Adipose tissue (tissue), 3 donors: ENCODE measurements around the gene BCL2. TPM values are rescaled to one million over a fixed set of nuclear protein-coding genes. Genes with fewer than 3 reads are reported as not detected.

Experiments
- H3K27ac ChIP-seq: one replicate; pipeline ENCODE4 v1.5.1; 2013; ENCODE audit warnings: low read depth, low read length
- WGBS, 3 donors: extraction: QIAGEN DNeasy Blood & Tissue Kit; methylation state at CpG; one replicate each; pipeline ENCODE4 v1.1.7; 2013; 5-methylcytosine and 5-hydroxymethylcytosine counted together
- polyA plus RNA-seq, 3 donors: library from polyadenylated mRNA; stranded (reverse); fragments of 200-250 nt; gene quantifications; one replicate each; pipeline ENCODE4 v1.2.3, GENCODE V29; 2013
- donor health status: healthy with polysubstance abuse.
- donor health status: Bipolar disorder and iron deficiency.
- donor health status: healthy.

Gene BCL2
- polyA plus RNA-seq, 3 donors = 1.2 to 16.2 (median 10.1) TPM

- no peak overlapping the region for H3K27ac ChIP-seq
- 63 to 72% (median 70%) methylated on average over 16 of the region's 16 CpGs for WGBS, 3 donors
Measured at GRCh38 chr18:63297687-63298399, 21.7 kb downstream of the BCL2 start.

GRCh38 chr18:63293935-63294334 lies 25.6 kb downstream of the BCL2 start:
- H3K27ac ChIP-seq = no peak overlapping the region
- 79 to 87% (median 84%) methylated on average over 4 of the region's 4 CpGs for WGBS, 3 donors

- H3K27ac ChIP-seq = no peak overlapping the region
- 44 to 63% (median 57%) methylated on average over 11 of the region's 11 CpGs for WGBS, 3 donors
Measured at GRCh38 chr18:63292831-63293683, 26.5 kb downstream of the BCL2 start.

- 86 to 91% (median 88%) methylated on average over 5 of the region's 5 CpGs for WGBS, 3 donors
- no peak overlapping the region for H3K27ac ChIP-seq
Measured at GRCh38 chr18:63291278-63291677, 28.3 kb downstream of the BCL2 start.

- 75 to 83% (median 77%) methylated on average over 7 of the region's 7 CpGs for WGBS, 3 donors
- H3K27ac ChIP-seq = no peak overlapping the region
Measured at GRCh38 chr18:63290821-63291200, 28.8 kb downstream of the BCL2 start.

- 76 to 82% (median 80%) methylated on average over 6 of the region's 6 CpGs for WGBS, 3 donors
Measured at GRCh38 chr18:63290166-63290820, 29.3 kb downstream of the BCL2 start.

GRCh38 chr18:63288311-63288710 lies 31.3 kb downstream of the BCL2 start:
- WGBS, 3 donors = 63 to 74% (median 69%) methylated on average over 2 of the region's 2 CpGs
- no peak overlapping the region for H3K27ac ChIP-seq

More at GRCh38 chr18:63290166-63290820, 29.3 kb downstream of the BCL2 start:
- no peak overlapping the region for H3K27ac ChIP-seq

GRCh38 chr18:63287691-63288220 lies 31.8 kb downstream of the BCL2 start:
- no peak overlapping the region for H3K27ac ChIP-seq
- 50 to 79% (median 50%) methylated on average over 1 of the region's 1 CpG for WGBS, 3 donors

- no peak overlapping the region for H3K27ac ChIP-seq
- WGBS, 3 donors = 72 to 77% (median 76%) methylated on average over 4 of the region's 4 CpGs
Measured at GRCh38 chr18:63286926-63287325, 32.6 kb downstream of the BCL2 start.

GRCh38 chr18:63284827-63285733 lies 34.5 kb downstream of the BCL2 start:
- no peak overlapping the region for H3K27ac ChIP-seq
- 74 to 90% (median 81%) methylated on average over 14 of the region's 14 CpGs for WGBS, 3 donors

GRCh38 chr18:63284173-63284799 lies 35.3 kb downstream of the BCL2 start:
- 91 to 94% (median 92%) methylated on average over 5 of the region's 5 CpGs for WGBS, 3 donors
- H3K27ac ChIP-seq = no peak overlapping the region

GRCh38 chr18:63283305-63284094 lies 36.1 kb downstream of the BCL2 start:
- H3K27ac ChIP-seq = no peak overlapping the region
- WGBS, 3 donors = 83 to 87% (median 83%) methylated on average over 16 of the region's 16 CpGs

GRCh38 chr18:63282793-63283192 lies 36.8 kb downstream of the BCL2 start:
- no peak overlapping the region for H3K27ac ChIP-seq

GRCh38 chr18:63273222-63273927 lies 46.2 kb downstream of the BCL2 start:
- WGBS, 3 donors = 31 to 87% (median 81%) methylated on average over 13 of the region's 13 CpGs
- H3K27ac ChIP-seq = no peak overlapping the region

GRCh38 chr18:63272638-63273037 lies 46.9 kb downstream of the BCL2 start:
- 68 to 89% (median 83%) methylated on average over 1 of the region's 1 CpG for WGBS, 3 donors
- H3K27ac ChIP-seq = no peak overlapping the region

- WGBS, 3 donors = 34 to 79% (median 42%) methylated on average over 3 of the region's 3 CpGs
Measured at GRCh38 chr18:63271881-63272299, 47.7 kb downstream of the BCL2 start.

More at GRCh38 chr18:63271881-63272299, 47.7 kb downstream of the BCL2 start:
- no peak overlapping the region for H3K27ac ChIP-seq
